Lung microvascular endothelial cell (primary cell): ENCODE results near the gene KRT78. TPM values are rescaled to one million over a fixed set of nuclear protein-coding genes. Genes with fewer than 3 reads are reported as not detected.
"Not testable (repeated sequence)": the region's sequence is repeated elsewhere in the genome, so short reads cannot be mapped to it uniquely, and the experiment has no call there.

ENCODE experiments used
- DNase-seq, 2 donors: peaks; one replicate each; pipeline versions ENCODE4 v3.0.0 to v3.0.0-alpha.2; 2010; ENCODE audit warnings: low read depth in 2 of 2
- total RNA-seq: library from RNA; depleted of rRNA; stranded (reverse); fragments of >200 nt; gene quantifications from 2 replicates; pipeline ENCODE4 v1.2.1, GENCODE V29; 2014

Gene KRT78
- total RNA-seq, 1 donor from 2014 or later = not detected

DNA sequence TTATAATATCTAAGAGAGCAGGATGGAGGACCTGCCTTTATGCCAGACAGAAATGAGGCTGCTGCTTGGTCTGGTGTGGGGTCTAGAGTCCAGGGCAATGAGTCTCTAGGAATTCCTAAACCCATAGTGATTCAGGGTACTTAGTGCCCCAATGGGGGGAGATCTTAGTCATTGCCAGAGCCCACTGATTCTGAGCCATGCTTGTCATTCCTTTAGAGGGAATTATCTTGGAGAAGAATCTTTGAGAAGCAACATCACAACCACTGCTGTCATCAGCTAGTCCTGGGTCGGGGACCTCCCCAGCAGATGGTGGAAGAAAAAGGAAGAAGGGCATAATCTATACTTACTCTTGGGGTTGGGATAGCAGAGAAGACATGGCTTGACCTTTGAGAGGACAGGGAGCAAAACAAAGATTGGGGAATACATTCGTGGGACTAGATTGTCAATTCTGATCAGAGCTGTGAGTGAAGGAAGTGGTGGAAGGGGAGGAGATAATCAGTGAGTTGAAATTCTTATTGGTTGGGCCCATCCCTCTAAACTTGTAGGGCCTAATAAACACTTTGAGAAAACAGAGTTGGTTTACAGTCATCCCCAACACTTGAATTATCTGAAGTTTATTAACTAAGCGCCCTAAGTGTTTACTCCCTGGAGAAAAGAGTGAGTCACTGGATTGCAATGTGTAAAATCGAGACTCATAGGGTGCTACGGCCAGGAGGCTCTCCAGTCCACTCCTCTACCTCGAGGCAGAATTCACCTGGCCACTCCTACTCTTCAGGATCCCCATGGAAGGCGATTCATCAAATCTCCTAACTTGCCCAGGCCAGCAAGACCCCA lies 49.9 kb downstream of the KRT78 start:
- DNase-seq = no peak

DNA sequence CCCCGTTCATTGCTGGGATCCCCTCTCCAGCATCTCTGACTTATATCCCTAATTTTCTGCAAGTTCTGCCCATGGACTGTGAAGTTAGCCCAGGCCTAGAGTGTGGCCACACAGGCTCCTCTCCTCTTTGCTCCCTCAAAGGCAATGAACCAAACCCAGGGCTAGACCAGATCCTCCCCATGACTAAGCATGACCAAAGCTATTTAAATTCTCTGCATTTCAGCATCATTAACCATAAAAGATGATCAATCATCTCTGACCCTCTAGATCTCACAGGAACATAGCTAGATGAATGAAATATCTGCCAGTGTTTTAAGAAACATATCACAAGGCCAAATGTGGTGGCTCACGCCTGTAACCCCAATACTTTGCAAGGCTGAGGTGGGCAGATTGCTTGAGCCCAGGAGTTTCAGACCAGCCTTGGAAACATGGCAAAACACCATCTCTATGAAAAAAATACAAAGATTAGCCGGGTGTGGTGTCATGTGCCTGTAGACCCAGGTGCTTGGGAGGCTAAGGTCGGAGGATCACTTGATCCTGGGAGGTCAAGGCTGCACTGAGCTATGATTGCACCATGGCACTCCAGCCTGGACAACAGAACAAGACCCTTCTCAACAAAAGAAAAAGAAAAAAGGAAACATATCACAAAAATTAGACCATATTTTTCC lies 50.7 kb downstream of the KRT78 start:
- DNase-seq = no peak

DNA sequence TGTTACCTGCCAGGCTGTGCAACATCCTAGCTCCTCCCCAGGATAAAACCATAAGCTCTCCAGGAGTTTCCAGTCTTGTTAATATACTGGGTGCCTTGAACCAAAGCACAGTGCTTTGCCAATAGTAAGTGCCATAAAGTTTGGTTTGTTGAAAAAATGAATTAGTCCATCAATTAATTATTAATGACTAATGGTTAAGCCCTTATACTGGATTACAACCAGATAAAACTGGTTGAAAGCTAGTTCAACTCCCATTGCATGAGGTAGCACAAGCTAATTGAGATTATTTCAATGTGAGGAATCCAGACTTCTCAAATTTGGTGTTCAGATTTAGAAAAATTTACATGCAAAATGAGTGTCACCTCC lies 51.3 kb downstream of the KRT78 start:
- DNase-seq = no peak

DNA sequence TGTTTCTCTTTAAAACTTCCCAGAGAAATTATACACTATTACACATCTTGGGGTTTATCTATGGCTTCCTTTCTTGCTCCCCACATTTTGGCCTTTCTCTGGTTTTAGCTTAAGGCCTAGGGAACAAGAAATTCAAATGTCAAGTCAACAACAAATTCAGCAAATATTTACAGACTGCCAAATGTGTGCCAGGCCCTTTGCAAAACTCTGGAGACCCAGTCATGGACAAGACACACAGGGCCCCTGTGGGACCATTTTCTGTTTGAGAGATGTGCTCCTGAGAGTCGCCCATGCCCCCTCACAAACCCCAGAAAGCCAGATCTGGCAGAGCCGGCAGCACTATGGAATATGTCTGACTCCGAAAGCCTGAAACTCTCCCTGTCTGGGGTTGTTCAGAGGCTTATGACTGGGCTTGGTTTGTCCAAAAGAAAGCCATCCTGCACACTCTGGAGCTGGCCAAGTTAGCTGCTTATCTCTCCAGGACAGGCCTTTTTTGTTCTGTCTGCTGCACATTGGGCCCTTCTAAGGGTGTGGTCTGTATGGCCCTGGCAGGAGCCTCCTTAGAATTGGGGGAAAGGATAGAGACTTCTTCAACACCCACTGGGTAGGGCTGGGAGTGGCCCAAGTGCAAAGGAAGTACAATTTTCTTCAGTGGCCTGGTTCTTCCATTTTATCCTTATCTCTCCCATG lies 51.8 kb downstream of the KRT78 start:
- no peak for DNase-seq

DNA sequence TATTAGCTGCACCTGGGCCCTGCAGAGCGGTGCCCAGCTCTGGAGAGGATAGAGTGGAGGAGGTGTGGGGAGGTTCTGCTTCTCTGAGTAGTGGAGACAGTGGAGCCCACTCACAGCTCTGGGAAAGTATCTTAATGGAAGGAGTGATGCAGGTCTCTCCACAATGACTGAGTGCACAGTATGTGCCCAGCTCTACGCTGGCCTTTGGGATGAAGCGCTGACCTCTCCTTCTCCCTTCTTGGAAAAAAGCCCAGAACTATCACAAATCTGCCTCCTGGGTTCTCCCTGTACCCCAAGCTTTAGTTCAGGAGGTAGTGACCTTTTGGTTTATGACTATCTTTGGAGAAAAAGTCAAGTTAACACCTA lies 52.4 kb downstream of the KRT78 start:
- no peak for DNase-seq

DNA sequence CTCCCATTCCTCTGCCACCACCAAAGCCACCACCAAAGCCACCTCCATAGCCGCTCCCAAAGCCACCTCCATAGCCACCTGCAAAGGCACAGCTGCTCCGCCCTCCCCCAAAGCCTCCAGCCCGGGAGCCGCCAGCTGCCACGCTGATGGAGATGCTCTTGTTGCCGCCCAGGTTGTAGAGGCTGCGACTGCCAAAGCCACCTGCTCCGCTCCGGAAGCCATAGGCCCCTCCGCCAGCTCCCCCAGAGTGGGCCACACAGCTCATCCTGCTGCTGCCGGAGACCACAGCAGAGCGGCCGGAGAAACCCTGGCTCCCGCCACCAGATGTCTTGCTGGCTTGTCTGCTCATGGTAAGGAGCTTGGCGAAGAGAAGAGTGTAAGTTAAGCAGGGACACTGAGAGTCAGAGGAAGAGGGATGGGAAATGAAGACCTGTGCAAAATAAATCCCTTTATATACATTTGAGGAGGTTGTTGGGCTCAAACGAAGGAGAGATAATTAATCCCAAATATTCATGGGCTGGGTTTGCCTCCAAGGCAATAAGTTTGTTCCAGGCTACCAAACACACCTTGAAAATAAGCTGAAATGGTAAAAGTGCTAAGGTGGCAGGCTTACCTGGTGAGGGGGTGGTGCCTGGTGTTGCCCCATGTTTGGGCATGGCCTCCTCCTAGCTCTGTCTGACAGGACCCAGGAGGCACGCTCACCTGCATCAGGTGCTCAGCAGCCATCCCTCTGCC lies 52.9 kb downstream of the KRT78 start, which contains the start of gene KRT3:
KRT3 (minus strand) TSS at position 424 of the 735 bp plus-strand sequence; CDS start at position 349, 75 bp downstream.
- no peak for DNase-seq

DNA sequence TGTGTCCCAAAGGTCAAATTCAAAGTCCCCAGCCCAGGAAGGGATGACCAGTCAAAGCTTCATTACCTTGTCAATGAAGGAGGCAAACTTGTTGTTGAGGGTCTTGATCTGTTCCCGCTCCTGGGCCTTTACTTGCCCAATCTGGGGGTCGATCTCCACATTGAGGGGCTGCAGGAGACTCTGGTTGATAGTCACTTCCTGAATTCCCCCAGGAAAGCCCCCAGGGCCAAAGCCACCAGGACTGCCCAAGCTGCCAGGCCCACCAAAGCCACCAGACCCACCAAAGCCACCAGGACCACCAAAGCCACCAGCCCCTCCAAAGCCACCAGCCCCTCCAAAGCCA lies 53.5 kb downstream of the KRT78 start:
- not testable (repeated sequence) for DNase-seq

DNA sequence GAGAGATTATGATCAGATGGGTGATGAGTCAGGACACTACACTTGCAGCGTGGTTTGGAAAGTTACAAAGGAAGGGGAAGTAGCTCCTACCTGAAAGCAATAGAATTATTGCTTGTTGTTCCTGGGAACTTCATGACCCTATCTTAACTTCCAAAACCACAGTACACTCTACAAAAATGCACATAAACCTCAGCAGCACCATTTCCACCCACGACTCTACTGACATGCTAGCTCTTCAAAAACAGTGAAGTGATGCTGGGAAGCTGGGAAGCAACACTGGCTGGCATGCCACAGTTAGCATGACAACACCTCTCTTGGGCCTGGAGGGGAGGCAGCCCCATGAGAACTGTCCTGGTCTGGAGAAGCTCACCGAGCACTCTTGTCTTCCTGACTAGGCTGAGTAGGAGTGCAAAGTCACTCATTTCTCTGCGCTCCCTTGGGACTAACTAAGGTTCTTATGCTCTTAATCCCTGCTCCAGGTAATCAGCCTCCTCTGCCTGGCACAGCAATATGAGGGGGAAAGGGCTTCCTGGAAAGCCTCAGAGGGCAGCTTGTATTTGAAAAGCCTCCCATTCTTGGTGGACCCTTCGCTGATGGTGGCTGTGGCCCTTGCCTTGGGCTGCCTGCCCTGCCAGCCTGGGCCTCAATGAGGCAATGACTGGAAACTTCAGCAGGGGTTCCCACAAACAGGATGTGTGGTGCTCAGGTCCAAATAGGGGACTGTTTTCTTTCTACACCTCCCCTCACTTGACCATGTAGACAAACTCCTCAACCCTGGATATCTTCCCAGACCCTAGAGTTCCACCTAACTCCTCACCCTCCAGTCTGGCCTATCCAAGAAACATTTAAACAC lies 54.1 kb downstream of the KRT78 start:
- no peak for DNase-seq

DNA sequence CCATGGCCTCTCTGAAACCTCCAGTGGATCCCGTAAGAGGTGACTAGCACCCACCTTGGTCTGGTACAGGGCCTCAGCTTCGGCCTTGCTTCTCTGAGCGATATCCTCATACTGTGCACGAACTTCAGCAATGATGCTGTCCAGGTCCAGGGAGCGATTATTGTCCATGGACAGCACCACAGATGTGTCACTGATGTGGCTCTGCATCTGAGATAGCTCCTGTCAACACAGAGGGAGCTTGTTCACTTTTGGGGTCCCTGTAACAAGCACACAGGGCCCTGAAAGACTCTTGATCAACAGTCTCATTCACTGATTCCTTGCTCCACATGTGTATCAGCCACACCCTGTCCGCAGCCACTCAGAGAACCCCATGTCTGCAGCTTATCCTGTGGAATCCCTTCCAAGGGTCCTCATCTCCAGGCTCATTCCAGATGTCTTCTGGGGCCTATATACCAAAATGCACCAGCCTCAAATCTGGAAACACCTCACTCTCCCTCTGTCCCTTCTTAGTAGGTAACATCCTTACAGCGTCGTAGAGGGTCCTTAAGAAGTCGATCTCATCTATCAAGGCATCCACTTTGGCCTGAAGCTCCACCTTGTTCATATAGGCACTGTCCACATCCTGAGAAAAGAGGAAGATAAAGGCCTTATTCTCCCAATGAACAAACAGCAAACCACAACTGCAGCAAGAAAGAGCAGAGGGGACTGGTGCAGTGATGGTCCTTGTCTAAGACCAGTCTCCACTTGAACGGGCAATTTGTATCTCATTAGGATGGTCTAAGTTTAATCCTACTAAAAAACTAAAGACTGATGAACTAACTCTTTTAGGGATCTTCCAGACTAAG lies 56.4 kb downstream of the KRT78 start:
- no peak for DNase-seq

DNA sequence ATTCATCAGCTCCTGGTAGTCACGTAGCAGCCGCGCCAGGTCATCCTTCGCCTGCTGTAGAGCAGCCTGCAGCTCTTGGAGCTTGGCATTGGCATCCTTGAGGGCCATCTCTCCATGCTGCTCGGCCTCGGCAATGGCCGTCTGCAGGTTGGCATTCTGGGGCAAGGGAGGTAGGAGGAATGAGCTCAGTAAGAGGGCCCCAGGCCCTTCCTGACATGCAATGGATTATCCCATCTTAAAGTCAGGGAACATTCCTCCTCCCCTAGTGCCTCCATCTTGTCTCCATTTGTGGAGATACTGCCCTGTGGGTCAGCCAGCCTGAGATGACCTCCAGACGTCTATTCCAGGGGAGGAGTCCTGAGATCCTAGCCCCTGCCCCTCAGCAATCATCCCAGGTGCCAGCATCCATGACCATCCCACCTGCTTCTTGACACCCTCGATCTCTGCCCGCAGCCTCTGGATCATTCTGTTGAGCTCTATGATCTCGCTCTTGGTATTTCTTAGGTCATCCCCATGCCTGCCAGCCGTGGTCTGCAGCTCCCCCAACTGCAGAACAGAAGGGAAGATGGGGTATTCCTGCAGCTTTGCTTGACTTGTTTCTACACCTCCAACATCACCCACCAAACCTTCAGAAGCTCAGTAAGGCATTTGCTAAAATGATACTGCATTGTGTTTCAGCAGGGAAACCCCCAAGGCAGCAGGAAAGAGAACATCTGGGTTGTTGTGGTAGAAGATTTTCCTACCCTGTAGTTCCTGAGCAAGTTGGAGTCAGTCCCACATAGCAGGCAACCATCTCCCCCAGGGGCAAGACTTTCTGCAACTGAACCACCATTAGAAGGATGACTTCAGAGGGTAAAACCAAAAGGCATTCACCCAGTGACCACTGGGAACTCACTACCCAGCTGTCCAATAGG lies 57.3 kb downstream of the KRT78 start:
- DNase-seq = no peak

DNA sequence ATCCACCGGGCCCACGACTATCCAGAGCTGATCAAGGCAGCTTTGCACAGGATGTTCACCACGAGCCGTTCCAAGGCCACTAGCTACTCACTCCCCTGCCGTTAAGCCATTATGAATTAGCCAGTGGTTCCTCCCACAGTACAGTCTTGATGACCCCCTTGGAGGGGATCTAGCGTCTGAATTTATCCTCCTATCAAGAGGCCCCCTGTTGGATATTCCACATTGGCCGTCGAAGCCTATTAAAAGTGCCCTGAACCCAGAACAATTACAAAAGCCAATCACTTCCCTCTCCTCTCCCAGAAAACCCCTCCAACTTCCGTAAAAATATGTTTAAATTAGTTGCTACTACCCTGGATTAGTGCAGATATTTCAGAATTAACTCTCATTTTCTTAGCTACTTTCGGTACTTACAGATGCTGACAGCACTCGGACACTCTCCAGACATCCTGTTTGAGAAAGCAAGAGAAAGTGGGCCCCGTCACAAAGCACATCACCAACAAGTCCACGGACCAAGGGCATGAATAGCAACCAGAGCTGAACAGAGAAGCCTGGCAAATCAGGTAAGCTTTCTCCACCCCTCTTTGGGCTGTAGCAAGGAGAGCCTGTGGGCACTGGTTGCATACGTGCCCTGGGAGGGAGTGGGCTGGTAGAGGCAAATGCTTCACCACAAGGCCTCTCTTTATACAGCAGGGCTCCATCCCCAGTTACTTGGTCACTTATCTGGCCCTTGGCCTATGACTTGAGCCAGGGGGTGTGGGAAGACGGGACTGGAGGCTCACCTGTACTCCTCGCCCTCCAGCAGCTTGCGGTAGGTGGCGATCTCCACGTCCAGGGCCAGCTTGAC lies 58.1 kb downstream of the KRT78 start:
- no peak for DNase-seq

DNA sequence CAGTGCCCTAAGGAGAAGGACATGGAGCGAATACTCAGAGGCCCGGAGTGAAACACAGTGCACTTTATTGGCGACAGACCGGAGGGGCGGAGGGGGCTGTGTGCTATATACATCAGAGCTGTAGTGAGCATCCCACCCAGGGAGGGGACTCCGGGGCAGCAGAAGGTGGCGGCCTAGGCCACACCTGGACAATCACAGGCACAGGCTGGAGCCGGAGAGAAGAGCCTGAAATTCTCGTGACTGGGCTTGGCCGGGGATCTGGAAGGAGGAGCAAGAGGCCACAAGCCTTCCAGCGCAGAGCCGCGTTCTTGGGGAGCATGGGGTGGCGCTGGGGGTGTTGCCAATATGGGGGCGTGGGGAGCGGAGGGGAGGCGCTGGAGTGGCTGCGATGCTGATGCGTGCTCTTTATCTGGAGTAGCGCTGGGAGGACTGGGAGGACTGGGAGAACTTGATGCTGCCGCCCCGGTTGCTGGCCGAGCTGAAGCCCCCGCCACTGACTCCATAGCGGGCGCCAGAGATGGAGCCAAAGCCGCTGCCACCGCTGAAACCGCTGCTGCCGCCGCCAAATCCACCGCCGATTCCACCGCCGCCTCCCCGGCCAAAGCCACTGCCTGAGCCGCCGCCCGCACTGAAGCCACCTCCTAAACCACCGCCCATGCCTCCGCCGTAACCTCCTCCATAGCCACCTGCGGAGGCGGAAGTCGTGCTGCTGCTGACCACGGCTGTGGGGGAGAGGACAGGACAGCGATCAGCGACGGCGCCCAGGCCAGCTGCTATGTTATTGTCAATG lies 59.0 kb downstream of the KRT78 start:
- DNase-seq = no peak

DNA sequence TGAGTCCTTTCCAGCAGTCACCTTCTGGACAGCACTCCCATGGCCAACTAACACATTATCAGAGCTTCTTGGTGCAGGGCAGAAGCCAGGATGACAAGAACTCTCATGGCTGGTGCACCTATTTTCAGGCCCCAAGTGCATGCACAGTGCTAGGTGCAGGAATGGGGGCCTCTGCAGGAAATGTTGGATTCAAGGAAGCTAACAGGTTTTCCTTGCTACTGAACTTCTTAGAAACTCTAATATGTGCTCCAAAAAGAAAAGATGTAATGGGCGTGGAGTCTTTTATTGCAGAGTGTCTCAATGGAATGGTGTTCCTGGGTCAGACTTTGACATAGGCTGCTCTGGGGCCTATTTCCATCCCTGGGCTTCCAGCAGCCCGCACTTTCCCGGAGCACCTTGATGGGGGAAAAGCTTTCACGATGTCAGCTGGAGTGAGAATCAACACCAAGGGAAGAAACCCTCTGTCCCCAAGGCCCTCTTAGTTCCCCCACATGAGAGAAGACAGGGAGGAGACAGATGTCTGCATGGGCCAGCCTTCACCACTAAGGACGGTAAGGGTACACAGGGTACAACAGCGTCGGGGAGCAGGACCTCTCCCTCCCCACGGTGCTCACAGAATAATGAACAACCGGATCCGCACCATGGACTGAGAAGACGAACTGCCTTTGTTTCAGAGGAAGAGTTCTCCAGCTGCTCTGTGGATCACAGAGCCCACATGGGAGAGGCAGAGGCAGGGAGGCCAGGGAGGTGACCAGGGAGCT lies 59.7 kb downstream of the KRT78 start:
- DNase-seq = no peak

DNA sequence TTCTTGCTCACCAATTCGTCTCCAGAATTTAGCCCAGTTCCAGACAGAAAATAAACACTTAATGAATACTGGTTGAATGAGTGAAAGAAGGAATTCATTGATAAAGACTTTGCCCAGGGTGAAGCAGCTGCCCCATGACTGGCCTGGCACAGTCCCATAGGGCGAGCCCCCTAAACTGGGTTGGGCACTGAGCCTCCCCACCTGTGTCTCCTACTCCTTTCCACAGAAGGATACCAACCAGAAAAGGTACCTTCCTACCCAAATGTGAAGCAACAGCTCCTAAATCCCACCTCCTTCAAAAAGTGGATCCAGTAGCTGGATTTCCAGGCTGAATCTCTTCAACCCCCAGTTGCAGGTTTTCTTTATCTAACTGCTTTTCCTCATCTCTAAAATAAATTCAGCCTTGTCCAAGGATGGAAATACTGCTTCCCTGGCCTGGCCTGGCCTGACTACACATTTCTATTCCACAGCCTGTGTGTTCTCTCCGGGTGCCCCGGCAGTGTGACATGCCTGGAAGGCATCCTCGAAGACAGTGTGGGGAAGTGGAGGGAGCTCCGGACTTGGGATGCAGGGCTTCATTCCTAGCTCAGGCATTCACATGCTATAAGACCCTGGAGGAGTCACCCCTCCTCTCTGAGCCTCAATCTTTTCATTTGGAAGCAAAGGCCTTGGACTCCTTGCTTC lies 60.5 kb downstream of the KRT78 start:
- DNase-seq = no peak
